ENCODE results near the gene F7.

DNA sequence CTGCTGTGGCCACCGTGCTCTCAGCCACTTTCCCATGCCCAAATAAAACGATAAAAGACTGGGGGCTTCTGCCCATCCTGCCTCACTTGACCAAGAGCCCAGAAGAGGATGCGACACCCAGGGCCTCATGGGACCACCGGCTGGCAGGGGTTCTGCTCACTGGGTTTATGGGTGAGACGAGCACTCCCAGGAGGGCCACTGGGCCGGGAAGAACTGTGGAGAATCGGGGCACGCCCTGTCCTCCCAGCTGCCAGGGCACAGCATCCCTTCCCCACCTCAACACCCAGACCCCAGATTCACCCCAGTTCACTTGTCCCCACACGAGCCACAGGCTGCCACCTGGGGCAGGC lies 12.3 kb downstream of the F7 start:
- TF ChIP-seq, protein P1, sequence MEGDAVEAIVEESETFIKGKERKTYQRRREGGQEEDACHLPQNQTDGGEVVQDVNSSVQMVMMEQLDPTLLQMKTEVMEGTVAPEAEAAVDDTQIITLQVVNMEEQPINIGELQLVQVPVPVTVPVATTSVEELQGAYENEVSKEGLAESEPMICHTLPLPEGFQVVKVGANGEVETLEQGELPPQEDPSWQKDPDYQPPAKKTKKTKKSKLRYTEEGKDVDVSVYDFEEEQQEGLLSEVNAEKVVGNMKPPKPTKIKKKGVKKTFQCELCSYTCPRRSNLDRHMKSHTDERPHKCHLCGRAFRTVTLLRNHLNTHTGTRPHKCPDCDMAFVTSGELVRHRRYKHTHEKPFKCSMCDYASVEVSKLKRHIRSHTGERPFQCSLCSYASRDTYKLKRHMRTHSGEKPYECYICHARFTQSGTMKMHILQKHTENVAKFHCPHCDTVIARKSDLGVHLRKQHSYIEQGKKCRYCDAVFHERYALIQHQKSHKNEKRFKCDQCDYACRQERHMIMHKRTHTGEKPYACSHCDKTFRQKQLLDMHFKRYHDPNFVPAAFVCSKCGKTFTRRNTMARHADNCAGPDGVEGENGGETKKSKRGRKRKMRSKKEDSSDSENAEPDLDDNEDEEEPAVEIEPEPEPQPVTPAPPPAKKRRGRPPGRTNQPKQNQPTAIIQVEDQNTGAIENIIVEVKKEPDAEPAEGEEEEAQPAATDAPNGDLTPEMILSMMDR (IDR thresholded peaks at IDR 0.05): no peak
- TF ChIP-seq, protein P2, sequence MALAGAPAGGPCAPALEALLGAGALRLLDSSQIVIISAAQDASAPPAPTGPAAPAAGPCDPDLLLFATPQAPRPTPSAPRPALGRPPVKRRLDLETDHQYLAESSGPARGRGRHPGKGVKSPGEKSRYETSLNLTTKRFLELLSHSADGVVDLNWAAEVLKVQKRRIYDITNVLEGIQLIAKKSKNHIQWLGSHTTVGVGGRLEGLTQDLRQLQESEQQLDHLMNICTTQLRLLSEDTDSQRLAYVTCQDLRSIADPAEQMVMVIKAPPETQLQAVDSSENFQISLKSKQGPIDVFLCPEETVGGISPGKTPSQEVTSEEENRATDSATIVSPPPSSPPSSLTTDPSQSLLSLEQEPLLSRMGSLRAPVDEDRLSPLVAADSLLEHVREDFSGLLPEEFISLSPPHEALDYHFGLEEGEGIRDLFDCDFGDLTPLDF (CRISPR knock-in tag; IDR thresholded peaks at IDR 0.05): no peak
- TF ChIP-seq, protein P3, sequence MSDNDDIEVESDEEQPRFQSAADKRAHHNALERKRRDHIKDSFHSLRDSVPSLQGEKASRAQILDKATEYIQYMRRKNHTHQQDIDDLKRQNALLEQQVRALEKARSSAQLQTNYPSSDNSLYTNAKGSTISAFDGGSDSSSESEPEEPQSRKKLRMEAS (CRISPR knock-in tag; IDR thresholded peaks at IDR 0.05): no peak
- TF ChIP-seq, protein P4, sequence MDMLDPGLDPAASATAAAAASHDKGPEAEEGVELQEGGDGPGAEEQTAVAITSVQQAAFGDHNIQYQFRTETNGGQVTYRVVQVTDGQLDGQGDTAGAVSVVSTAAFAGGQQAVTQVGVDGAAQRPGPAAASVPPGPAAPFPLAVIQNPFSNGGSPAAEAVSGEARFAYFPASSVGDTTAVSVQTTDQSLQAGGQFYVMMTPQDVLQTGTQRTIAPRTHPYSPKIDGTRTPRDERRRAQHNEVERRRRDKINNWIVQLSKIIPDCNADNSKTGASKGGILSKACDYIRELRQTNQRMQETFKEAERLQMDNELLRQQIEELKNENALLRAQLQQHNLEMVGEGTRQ (CRISPR knock-in tag; IDR thresholded peaks at IDR 0.05): no peak
- TF ChIP-seq JUN (CRISPR knock-in tag; IDR thresholded peaks at IDR 0.05): no peak
- TF ChIP-seq, protein P5, sequence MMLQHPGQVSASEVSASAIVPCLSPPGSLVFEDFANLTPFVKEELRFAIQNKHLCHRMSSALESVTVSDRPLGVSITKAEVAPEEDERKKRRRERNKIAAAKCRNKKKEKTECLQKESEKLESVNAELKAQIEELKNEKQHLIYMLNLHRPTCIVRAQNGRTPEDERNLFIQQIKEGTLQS (CRISPR knock-in tag; conservative IDR thresholded peaks at IDR 0.05): no peak
- TF ChIP-seq, protein P6, sequence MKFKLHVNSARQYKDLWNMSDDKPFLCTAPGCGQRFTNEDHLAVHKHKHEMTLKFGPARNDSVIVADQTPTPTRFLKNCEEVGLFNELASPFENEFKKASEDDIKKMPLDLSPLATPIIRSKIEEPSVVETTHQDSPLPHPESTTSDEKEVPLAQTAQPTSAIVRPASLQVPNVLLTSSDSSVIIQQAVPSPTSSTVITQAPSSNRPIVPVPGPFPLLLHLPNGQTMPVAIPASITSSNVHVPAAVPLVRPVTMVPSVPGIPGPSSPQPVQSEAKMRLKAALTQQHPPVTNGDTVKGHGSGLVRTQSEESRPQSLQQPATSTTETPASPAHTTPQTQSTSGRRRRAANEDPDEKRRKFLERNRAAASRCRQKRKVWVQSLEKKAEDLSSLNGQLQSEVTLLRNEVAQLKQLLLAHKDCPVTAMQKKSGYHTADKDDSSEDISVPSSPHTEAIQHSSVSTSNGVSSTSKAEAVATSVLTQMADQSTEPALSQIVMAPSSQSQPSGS (CRISPR knock-in tag; IDR thresholded peaks at IDR 0.05; ENCODE audit: borderline replicate concordance, low read depth): no peak

Measured in WTC11 (cell line).